Karpas-422 (cell line): ENCODE measurements around the gene TSPY3. TPM values are rescaled to one million over a fixed set of nuclear protein-coding genes. Genes with fewer than 3 reads are reported as not detected.
"Not testable (repeated sequence)": the region's sequence is repeated elsewhere in the genome, so short reads cannot be mapped to it uniquely, and the experiment has no call there.

ENCODE experiments used
- DNase-seq: peaks from one replicate; pipeline ENCODE4 v3.0.0-alpha.2; 2015
- H2AFZ ChIP-seq: fragments of 200-600 bp; sonication (generic); 2 replicates; pipeline ENCODE4 v1.6.1; 2014; ENCODE audit warnings: antibody characterized with exemption, low read length, mixed read lengths
- H3K27ac ChIP-seq: fragments of 200-600 bp; sonication (generic); 2 replicates; pipeline ENCODE4 v1.5.1; 2014; ENCODE audit warnings: mild to moderate bottlenecking, low read length, moderate library complexity
- H3K27me3 ChIP-seq: fragments of 200-600 bp; sonication (generic); 2 replicates; pipeline ENCODE4 v1.6.1; 2014; ENCODE audit warnings: low read length, mixed read lengths
- H3K36me3 ChIP-seq: fragments of 200-600 bp; sonication (generic); 2 replicates; pipeline ENCODE4 v1.6.1; 2014; ENCODE audit warnings: low read length, mixed read lengths; ENCODE audit not compliant: insufficient read depth
- H3K4me1 ChIP-seq: fragments of 200-600 bp; sonication (generic); 2 replicates; pipeline ENCODE4 v1.6.1; 2014; ENCODE audit warnings: mild to moderate bottlenecking, low read length, mixed read lengths
- H3K4me2 ChIP-seq: fragments of 200-600 bp; sonication (generic); 2 replicates; pipeline ENCODE4 v1.6.1; 2014; ENCODE audit warnings: low read length, low read depth, mild to moderate bottlenecking; ENCODE audit not compliant: poor library complexity, severe bottlenecking
- H3K4me3 ChIP-seq: fragments of 200-600 bp; sonication (generic); 2 replicates; pipeline ENCODE4 v1.5.1; 2014; ENCODE audit warnings: mild to moderate bottlenecking, antibody characterized with exemption, low read length, mixed read lengths
- H3K79me2 ChIP-seq: fragments of 200-600 bp; sonication (generic); 2 replicates; pipeline ENCODE4 v1.6.1; 2014; ENCODE audit warnings: mild to moderate bottlenecking, low read length, mixed read lengths
- H3K9ac ChIP-seq: fragments of 200-600 bp; sonication (generic); 2 replicates; pipeline ENCODE4 v1.6.0; 2014; ENCODE audit warnings: low read length
- H3K9me2 ChIP-seq: fragments of 200-600 bp; sonication (generic), shearing (Covaris generic); replicated peaks from 2 replicates; pipeline ENCODE4 v1.6.0; 2014; ENCODE audit warnings: mild to moderate bottlenecking, low read length, moderate library complexity; ENCODE audit not compliant: insufficient read depth
- H3K9me3 ChIP-seq: fragments of 300-700, 200-600 bp; sonication (generic); 2 replicates; pipeline ENCODE4 v1.6.1; 2014; ENCODE audit warnings: low read length, mixed read lengths
- H4K20me1 ChIP-seq: fragments of 200-600 bp; sonication (generic); 2 replicates; pipeline ENCODE4 v1.6.1; 2014; ENCODE audit warnings: mild to moderate bottlenecking, antibody characterized with exemption, low read length, low read depth; ENCODE audit not compliant: insufficient read depth
- total RNA-seq: library from RNA; depleted of rRNA; stranded (reverse); fragments of >200 nt; shearing (Covaris generic); gene quantifications from 2 replicates; pipeline ENCODE4 v1.2.3, GENCODE V29; 2014; ENCODE audit warnings: low replicate concordance; rRNA removed

Gene TSPY3, protein sequence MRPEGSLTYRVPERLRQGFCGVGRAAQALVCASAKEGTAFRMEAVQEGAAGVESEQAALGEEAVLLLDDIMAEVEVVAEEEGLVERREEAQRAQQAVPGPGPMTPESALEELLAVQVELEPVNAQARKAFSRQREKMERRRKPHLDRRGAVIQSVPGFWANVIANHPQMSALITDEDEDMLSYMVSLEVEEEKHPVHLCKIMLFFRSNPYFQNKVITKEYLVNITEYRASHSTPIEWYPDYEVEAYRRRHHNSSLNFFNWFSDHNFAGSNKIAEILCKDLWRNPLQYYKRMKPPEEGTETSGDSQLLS
- total RNA-seq = not detected in 2 replicates

DNA sequence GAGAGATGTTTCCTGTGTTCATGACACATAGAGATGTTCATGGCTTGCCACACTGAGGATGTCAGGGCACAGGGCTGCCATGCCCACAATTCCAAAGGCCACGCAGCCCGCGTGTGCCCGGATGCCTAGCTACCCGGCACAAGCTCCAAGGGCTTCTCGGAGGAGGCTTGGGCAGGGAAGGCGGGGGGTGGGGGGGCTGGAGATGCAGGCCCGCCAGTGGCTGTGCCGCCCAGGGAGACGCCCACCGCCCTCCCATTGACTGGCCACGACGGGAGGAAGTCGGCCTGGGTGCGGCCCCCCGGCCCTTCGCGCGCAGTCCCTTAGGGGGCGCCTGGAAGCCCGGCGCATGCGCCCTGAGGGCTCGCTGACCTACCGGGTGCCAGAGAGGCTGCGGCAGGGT is at the start of gene TSPY3:
Gene TSPY3, plus strand, starts transcription at position 301 of the 400 bp plus-strand sequence. Its CDS starts 46 bp downstream, at position 347.
- H3K9me2 ChIP-seq, H3K36me3 ChIP-seq, H3K27me3 ChIP-seq, H3K4me3 ChIP-seq, H4K20me1 ChIP-seq, H3K4me2 ChIP-seq, H2AFZ ChIP-seq, H3K9ac ChIP-seq, H3K27ac ChIP-seq, DNase-seq, H3K79me2 ChIP-seq, H3K4me1 ChIP-seq, H3K9me3 ChIP-seq: not testable (repeated sequence)

DNA sequence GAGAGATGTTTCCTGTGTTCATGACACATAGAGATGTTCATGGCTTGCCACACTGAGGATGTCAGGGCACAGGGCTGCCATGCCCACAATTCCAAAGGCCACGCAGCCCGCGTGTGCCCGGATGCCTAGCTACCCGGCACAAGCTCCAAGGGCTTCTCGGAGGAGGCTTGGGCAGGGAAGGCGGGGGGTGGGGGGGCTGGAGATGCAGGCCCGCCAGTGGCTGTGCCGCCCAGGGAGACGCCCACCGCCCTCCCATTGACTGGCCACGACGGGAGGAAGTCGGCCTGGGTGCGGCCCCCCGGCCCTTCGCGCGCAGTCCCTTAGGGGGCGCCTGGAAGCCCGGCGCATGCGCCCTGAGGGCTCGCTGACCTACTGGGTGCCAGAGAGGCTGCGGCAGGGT is 40.7 kb upstream of the TSPY3 start, which contains the start of gene TSPY8:
Gene TSPY8, plus strand, starts transcription at position 301 of the 400 bp plus-strand sequence. Its CDS starts 46 bp downstream, at position 347.
- H3K27ac ChIP-seq, H3K9ac ChIP-seq, H4K20me1 ChIP-seq, H3K79me2 ChIP-seq, H3K4me2 ChIP-seq, H3K9me2 ChIP-seq, H3K36me3 ChIP-seq, H3K4me1 ChIP-seq, H3K27me3 ChIP-seq, DNase-seq, H3K9me3 ChIP-seq, H3K4me3 ChIP-seq, H2AFZ ChIP-seq: not testable (repeated sequence)

DNA sequence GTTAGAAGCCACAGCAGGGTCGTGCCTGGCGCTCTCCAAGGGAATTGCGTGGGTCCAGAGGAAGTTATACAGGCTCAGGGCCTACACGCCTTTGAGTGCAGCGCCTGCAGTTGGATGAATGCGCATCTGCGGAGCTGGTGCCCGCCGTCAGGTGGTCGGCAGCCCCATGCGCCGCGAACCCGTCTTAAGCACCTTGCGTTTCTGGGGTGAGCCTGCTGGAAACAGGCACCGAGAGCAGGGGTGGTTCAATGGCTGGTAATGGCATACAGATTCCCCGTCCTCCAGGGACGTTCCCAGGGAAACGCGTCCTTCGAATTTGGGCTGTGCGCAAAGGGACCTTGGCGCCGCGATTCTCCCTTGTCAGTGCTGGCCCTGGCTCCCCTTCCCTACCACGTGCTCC is 1.7 kb upstream of the TSPY3 start:
- not testable (repeated sequence) for H3K4me1 ChIP-seq, H3K9me3 ChIP-seq, H3K27ac ChIP-seq, H3K79me2 ChIP-seq, H3K36me3 ChIP-seq, H4K20me1 ChIP-seq, H2AFZ ChIP-seq, DNase-seq, H3K9ac ChIP-seq, H3K27me3 ChIP-seq, H3K4me2 ChIP-seq, H3K9me2 ChIP-seq, H3K4me3 ChIP-seq

Other genes with a start within 250 kb of the TSPY3 start
- gene TSPY4, start 61.0 kb upstream of the TSPY3 start, total RNA-seq = not detected in 2 replicates
- not detected in 2 replicates for gene TSPY8, start 40.6 kb upstream of the TSPY3 start, total RNA-seq
- not detected in 2 replicates for gene TSPY1, start 68.5 kb downstream of the TSPY3 start, total RNA-seq
- not detected in 2 replicates for gene TSPY9, start 88.8 kb downstream of the TSPY3 start, total RNA-seq
- not detected in 2 replicates for gene TSPY10, start 129.5 kb downstream of the TSPY3 start, total RNA-seq